Omental fat pad (tissue), 4 donors: ENCODE measurements around the gene SP8. TPM values are rescaled to one million over a fixed set of nuclear protein-coding genes. Genes with fewer than 3 reads are reported as not detected.

Source experiments
- ATAC-seq: fragments of 150-250 bp; one replicate; pipeline ENCODE4 v1.9.1; 2016; ENCODE audit warnings: mild to moderate bottlenecking, moderate library complexity; ENCODE audit not compliant: low FRiP score
- DNase-seq: peaks from one replicate; pipeline ENCODE4 v3.0.0-alpha.2; 2019; ENCODE audit warnings: low spot score
- CTCF ChIP-seq, 3 donors: fragments of 450-650 bp; IDR thresholded peaks; one replicate each; pipeline ENCODE4 v1.5.1; 2016 to 2017; ENCODE audit warnings: antibody characterized with exemption in 3 of 3, mild to moderate bottlenecking in 3 of 3, moderate library complexity in 2 of 3
- total RNA-seq, 4 donors: library from RNA; depleted of rRNA; stranded (reverse); fragments of >200 nt; gene quantifications; one replicate each; pipeline ENCODE4 v1.1.0, GENCODE V29; 2016

SP8 gene
- total RNA-seq, 4 donors from 2014 or later: not detected

GRCh38 chr7:20776214-20776911 lies 10.3 kb downstream of the SP8 start:
- no peak for DNase-seq
- no peak for TF ChIP-seq CTCF (IDR thresholded peaks at IDR 0.05)
- no peak for ATAC-seq

GRCh38 chr7:20754001-20754400 lies 32.7 kb downstream of the SP8 start:
- ATAC-seq: no peak
- DNase-seq: no peak
- no peak for TF ChIP-seq CTCF (IDR thresholded peaks at IDR 0.05)

- no peak for TF ChIP-seq CTCF (IDR thresholded peaks at IDR 0.05)
Observed at GRCh38 chr7:20749906-20750305, 36.8 kb downstream of the SP8 start.

GRCh38 chr7:20748853-20749252 lies 37.8 kb downstream of the SP8 start:
- no peak for ATAC-seq
- no peak for TF ChIP-seq CTCF (IDR thresholded peaks at IDR 0.05)
- DNase-seq: no peak

More at GRCh38 chr7:20749906-20750305, 36.8 kb downstream of the SP8 start:
- ATAC-seq (no peak), DNase-seq (no peak)

GRCh38 chr7:20747001-20747400 lies 39.7 kb downstream of the SP8 start:
- no peak for ATAC-seq
- DNase-seq: no peak
- no peak for TF ChIP-seq CTCF (IDR thresholded peaks at IDR 0.05)

- TF ChIP-seq CTCF (IDR thresholded peaks at IDR 0.05): no peak
- ATAC-seq (no peak), DNase-seq (no peak)
Observed at GRCh38 chr7:20745702-20746101, 41.0 kb downstream of the SP8 start.

- TF ChIP-seq CTCF (IDR thresholded peaks at IDR 0.05): no peak
- ATAC-seq (no peak), DNase-seq (no peak)
Observed at GRCh38 chr7:20744954-20745446, 41.7 kb downstream of the SP8 start.
